GM12892 (cell line): Measurements from ENCODE around the gene RTP3.

Experiments used
- POLR2A ChIP-seq: IDR thresholded peaks from 2 replicates; pipeline ENCODE4 v1.6.1; 2011; ENCODE audit warnings: low read depth, low read length, control low read depth
- POLR2AphosphoS5 ChIP-seq: IDR thresholded peaks from 2 replicates; pipeline ENCODE4 v1.6.1; 2011; ENCODE audit warnings: low read depth, low read length, control low read depth

GRCh38 chr3:46512191-46512749, 14.5 kb downstream of the RTP3 start:
- TF ChIP-seq POLR2A (no peak), POLR2AphosphoS5 (no peak)
